ENCODE results near the gene CAMP. TPM values are rescaled to one million over a fixed set of nuclear protein-coding genes. Genes with fewer than 3 reads are reported as not detected.

The CAMP gene
- total and polyA plus RNA-seq, 2 of the 13 experiments (the other 11 are each of a cell fraction or from before 2014, with no cell fraction given): not detected

DNA sequence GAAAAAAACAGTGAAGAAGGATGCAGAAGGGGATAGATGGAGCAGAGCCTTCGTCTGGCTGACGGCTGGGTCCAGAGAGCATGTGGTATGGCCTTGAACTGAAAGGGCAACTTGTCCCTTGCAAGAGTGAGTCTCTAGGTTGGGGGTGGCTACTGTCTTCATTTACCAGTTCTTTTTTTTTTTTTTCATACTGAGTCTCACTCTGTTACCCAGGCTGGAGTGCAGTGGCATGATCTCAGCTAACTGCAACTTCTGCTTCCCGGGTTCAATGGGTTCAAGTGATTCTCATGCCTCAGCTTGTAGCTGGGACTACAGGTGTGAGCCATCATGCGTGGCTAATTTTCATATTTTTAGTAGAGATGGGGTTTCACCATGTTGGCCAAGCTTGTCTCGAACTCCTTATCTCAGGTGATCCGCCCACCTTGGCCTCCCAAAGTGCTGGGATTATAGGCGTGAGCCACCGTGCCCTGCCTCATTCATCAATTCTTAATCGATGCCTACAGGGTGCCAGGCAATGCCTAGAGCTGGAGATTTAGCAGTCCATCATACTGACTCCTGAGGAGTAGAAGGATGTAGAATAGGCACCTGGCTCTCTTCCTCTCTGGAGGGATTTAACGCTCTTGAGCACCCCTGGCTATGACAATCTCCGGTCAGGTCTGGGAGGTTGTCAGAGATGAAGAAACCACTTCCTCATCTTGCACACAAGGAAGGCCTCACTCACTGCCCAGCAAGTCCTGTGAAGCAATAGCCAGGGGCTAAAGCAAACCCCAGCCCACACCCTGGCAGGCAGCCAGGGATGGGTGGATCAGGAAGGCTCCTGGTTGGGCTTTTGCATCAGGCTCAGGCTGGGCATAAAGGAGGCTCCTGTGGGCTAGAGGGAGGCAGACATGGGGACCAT is at the start of gene CAMP (continued):
- 0 out of 2 replicates have a peak, but pooled peaks have one; percentile 16 for TF ChIP-seq ZFX (CRISPR knock-in tag; IDR thresholded peaks at IDR 0.05; ENCODE audit: low read depth)
- TF ChIP-seq MEF2D (CRISPR knock-in tag; IDR thresholded peaks at IDR 0.05): no peak
- TF ChIP-seq, protein P1, sequence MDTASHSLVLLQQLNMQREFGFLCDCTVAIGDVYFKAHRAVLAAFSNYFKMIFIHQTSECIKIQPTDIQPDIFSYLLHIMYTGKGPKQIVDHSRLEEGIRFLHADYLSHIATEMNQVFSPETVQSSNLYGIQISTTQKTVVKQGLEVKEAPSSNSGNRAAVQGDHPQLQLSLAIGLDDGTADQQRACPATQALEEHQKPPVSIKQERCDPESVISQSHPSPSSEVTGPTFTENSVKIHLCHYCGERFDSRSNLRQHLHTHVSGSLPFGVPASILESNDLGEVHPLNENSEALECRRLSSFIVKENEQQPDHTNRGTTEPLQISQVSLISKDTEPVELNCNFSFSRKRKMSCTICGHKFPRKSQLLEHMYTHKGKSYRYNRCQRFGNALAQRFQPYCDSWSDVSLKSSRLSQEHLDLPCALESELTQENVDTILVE (CRISPR knock-in tag; IDR thresholded peaks at IDR 0.05): no peak
- TF ChIP-seq AKAP8 (CRISPR knock-in tag; IDR thresholded peaks at IDR 0.05): no peak
- TF ChIP-seq MTF1 (CRISPR knock-in tag; IDR thresholded peaks at IDR 0.05): no peak
- TF ChIP-seq ADNP (CRISPR knock-in tag; IDR thresholded peaks at IDR 0.05): no peak
- no peak for TF ChIP-seq TARDBP (CRISPR knock-in tag; IDR thresholded peaks at IDR 0.05)
- no peak for TF ChIP-seq SMAD9 (CRISPR knock-in tag; IDR thresholded peaks at IDR 0.05)
- TF ChIP-seq ZFP82 (CRISPR knock-in tag; IDR thresholded peaks at IDR 0.05; ENCODE audit: borderline replicate concordance): no peak
- no peak for TF ChIP-seq NAIF1 (CRISPR knock-in tag; IDR thresholded peaks at IDR 0.05; ENCODE audit: borderline replicate concordance)
- TF ChIP-seq CEBPB (IDR thresholded peaks at IDR 0.05; ENCODE audit: borderline replicate concordance, low read depth, low read length): peak; percentile 88
- TF ChIP-seq, protein P2, sequence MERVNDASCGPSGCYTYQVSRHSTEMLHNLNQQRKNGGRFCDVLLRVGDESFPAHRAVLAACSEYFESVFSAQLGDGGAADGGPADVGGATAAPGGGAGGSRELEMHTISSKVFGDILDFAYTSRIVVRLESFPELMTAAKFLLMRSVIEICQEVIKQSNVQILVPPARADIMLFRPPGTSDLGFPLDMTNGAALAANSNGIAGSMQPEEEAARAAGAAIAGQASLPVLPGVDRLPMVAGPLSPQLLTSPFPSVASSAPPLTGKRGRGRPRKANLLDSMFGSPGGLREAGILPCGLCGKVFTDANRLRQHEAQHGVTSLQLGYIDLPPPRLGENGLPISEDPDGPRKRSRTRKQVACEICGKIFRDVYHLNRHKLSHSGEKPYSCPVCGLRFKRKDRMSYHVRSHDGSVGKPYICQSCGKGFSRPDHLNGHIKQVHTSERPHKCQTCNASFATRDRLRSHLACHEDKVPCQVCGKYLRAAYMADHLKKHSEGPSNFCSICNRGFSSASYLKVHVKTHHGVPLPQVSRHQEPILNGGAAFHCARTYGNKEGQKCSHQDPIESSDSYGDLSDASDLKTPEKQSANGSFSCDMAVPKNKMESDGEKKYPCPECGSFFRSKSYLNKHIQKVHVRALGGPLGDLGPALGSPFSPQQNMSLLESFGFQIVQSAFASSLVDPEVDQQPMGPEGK (CRISPR knock-in tag; IDR thresholded peaks at IDR 0.05): peak; percentile 68
- no peak for TF ChIP-seq TCF12 (IDR thresholded peaks at IDR 0.05)
- TF ChIP-seq TCF12 (CRISPR knock-in tag; IDR thresholded peaks at IDR 0.05): no peak
- TF ChIP-seq GATAD2A (CRISPR knock-in tag; IDR thresholded peaks at IDR 0.05): peak; percentile 65; the same call in 1 of the 2 replicates
- no peak for TF ChIP-seq ZBTB7B (CRISPR knock-in tag; IDR thresholded peaks at IDR 0.05)
- no peak for TF ChIP-seq ZNF644 (CRISPR knock-in tag; IDR thresholded peaks at IDR 0.05; ENCODE audit: low read depth)
- TF ChIP-seq, protein P3, sequence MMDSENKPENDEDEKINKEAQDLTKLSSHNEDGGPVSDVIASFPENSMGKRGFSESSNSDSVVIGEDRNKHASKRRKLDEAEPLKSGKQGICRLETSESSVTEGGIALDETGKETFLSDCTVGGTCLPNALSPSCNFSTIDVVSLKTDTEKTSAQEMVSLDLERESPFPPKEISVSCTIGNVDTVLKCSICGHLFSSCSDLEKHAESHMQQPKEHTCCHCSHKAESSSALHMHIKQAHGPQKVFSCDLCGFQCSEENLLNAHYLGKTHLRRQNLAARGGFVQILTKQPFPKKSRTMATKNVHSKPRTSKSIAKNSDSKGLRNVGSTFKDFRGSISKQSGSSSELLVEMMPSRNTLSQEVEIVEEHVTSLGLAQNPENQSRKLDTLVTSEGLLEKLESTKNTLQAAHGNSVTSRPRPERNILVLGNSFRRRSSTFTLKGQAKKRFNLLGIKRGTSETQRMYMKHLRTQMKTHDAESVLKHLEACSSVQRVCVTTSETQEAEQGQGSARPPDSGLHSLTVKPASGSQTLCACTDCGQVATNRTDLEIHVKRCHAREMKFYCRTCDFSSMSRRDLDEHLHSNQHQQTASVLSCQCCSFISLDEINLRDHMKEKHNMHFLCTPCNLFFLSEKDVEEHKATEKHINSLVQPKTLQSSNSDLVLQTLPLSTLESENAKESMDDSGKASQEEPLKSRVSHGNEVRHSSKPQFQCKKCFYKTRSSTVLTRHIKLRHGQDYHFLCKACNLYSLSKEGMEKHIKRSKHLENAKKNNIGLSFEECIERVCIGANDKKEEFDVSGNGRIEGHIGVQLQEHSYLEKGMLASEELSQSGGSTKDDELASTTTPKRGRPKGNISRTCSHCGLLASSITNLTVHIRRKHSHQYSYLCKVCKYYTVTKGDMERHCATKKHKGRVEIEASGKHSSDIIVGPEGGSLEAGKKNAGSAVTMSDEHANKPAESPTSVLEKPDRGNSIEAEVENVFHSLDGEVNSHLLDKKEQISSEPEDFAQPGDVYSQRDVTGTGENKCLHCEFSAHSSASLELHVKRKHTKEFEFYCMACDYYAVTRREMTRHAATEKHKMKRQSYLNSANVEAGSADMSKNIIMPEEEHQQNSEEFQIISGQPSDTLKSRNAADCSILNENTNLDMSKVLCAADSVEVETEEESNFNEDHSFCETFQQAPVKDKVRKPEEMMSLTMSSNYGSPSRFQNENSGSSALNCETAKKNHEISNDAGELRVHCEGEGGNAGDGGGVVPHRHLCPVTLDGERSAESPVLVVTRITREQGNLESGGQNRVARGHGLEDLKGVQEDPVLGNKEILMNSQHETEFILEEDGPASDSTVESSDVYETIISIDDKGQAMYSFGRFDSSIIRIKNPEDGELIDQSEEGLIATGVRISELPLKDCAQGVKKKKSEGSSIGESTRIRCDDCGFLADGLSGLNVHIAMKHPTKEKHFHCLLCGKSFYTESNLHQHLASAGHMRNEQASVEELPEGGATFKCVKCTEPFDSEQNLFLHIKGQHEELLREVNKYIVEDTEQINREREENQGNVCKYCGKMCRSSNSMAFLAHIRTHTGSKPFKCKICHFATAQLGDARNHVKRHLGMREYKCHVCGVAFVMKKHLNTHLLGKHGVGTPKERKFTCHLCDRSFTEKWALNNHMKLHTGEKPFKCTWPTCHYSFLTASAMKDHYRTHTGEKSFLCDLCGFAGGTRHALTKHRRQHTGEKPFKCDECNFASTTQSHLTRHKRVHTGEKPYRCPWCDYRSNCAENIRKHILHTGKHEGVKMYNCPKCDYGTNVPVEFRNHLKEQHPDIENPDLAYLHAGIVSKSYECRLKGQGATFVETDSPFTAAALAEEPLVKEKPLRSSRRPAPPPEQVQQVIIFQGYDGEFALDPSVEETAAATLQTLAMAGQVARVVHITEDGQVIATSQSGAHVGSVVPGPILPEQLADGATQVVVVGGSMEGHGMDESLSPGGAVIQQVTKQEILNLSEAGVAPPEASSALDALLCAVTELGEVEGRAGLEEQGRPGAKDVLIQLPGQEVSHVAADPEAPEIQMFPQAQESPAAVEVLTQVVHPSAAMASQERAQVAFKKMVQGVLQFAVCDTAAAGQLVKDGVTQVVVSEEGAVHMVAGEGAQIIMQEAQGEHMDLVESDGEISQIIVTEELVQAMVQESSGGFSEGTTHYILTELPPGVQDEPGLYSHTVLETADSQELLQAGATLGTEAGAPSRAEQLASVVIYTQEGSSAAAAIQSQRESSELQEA (CRISPR knock-in tag; IDR thresholded peaks at IDR 0.05; ENCODE audit: not compliant biosample characterization): no peak
- TF ChIP-seq, protein P4, sequence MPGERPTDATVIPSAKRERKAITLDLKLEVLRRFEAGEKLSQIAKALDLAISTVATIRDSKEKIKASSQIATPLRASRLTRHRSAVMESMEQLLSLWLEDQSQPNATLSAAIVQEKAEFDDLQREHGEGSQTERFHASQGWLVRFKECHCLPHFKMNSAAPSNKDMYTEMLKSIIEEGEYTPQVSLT (CRISPR knock-in tag; IDR thresholded peaks at IDR 0.05; ENCODE audit: borderline replicate concordance, low read depth): no peak

Measured in HepG2 (cell line).